Measurements from ENCODE around the gene ASS1.

ASS1 gene

GRCh38 chr9:130548103-130548502, 103.3 kb downstream of the ASS1 start:
- TF ChIP-seq CTCF (IDR thresholded peaks at IDR 0.05; ENCODE audit: control insufficient read depth, insufficient read depth, low read depth, low read length, missing control alignments): no peak
- no peak for DNase-seq (ENCODE audit: low read depth)
- no peak overlapping the region for H3K4me3 ChIP-seq (ENCODE audit: control insufficient read depth, low read depth, low read length)

- no peak for DNase-seq (ENCODE audit: low read depth)
Observed at GRCh38 chr9:130549093-130549735, 104.5 kb downstream of the ASS1 start.

More at GRCh38 chr9:130549093-130549735, 104.5 kb downstream of the ASS1 start:
- no peak overlapping the region for H3K4me3 ChIP-seq (ENCODE audit: control insufficient read depth, low read depth, low read length)
- no peak for TF ChIP-seq CTCF (IDR thresholded peaks at IDR 0.05; ENCODE audit: control insufficient read depth, insufficient read depth, low read depth, low read length, missing control alignments)
